ENCODE data around the gene SDR39U1.
"Not testable (repeated sequence)": the region's sequence is repeated elsewhere in the genome, so short reads cannot be mapped to it uniquely, and the experiment has no call there.

SDR39U1 gene

GRCh38 chr14:24442240-24443052 lies at the start of gene SDR39U1:
TSS of gene SDR39U1 (minus strand) at chr14:24442776. CDS start at chr14:24442769, 7 bp downstream.
- peak; percentile 92 to 95 (median 93) for DNase-seq (ENCODE audit: low read depth in 2 of 3, low spot score in 1 of 3)

DNA sequence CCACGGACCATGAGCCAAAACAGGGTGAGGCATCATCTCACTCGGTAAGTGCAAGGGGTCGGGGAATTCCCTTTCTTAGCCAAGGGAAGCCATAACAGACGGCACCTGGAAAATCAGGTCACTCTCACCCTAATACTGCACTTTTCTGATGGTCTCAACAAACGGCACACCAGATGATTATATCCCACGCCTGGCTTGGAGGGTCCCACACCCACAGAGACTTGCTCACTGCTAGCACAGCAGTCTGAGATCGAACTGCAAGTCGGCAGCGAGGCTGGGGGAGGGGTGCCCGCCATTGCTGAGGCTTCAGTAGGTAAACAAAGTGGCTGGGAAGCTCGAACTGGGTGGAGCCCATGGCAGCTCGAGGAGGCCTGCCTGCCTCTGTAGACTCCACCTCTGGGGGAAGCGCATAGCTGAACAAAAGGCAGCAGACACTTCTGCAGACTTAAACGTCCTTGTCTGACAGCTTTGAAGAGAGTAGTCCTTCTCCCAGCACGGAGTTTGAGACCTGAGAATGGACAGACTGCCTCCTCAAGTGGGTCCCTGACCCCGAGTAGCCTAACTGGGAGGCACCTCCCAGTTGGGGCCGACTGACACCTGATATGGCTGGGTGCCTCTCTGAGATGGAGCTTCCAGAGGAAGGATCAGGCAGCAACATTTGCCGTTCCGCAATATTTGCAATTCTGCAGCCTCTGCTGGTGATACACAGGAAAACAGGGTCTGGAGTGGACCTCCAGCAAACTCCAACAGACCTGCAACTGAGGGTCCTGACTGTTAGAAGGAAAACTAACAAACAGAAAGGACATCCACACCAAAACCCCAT lies 49.2 kb upstream of the SDR39U1 start:
- not testable (repeated sequence) for DNase-seq (ENCODE audit: low read depth in 2 of 3, low spot score in 1 of 3)

DNA sequence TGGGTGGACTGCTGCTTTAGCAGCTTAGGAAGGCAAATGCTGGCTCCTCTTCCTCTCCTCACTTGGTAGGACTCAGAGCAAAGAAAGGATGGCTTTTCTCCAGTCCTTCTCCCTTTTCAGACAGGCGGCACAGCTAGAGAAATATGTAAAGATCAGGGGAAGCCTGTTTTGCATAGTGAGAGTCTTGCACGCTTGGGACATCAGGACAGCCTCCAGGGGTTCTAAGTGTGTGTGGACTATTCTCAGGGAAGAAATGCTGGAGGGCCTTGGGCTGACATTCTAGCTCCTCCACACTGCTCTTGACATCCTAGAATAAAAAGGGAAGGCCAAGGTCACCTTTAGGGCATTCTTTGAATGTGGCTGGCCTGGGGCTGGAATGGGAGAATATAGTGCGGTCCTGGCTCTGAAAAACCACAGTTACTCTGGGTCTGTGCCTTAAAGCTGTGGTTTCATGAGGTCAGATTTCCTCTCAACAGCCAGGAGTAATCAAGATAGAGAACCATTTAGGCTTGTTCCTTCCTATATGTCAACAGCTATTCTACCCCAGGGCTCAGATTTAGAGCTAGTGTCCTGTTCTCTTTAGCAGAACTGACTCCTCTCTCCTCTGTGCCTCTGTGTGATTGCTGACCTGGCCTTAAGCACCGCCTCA lies 41.2 kb upstream of the SDR39U1 start:
- no peak for DNase-seq (ENCODE audit: low read depth in 2 of 3, low spot score in 1 of 3)

DNA sequence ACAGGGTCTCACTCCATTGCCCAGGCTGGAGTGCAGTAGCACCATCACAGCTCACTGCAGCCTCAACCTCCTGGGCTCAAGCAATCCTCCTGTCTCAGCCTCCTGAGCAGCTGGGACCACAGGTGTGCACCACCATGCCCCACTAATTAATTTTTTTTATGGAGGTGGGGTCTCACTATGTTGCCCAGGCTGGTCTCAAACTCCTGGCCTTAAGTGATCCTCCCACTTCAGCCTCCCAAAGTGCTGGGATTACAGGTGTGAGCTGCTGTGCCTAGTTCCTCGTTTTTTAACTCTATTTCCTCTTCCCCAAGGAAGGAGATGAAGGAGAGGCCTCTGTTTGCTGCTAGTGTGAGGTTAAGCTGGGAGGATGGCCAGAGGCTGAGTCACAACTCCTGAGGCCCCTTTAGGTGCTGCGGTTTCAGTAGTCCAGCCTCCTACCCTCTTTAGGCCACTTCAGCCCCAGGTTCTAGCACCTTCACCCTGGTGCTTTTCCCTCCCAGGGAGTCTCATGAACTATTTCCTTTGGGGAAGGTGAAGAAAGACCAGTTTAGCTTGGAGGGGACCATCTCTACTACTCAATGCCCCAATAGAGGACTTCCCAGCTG lies 40.2 kb upstream of the SDR39U1 start:
- not testable (repeated sequence) for DNase-seq (ENCODE audit: low read depth in 2 of 3, low spot score in 1 of 3)

DNA sequence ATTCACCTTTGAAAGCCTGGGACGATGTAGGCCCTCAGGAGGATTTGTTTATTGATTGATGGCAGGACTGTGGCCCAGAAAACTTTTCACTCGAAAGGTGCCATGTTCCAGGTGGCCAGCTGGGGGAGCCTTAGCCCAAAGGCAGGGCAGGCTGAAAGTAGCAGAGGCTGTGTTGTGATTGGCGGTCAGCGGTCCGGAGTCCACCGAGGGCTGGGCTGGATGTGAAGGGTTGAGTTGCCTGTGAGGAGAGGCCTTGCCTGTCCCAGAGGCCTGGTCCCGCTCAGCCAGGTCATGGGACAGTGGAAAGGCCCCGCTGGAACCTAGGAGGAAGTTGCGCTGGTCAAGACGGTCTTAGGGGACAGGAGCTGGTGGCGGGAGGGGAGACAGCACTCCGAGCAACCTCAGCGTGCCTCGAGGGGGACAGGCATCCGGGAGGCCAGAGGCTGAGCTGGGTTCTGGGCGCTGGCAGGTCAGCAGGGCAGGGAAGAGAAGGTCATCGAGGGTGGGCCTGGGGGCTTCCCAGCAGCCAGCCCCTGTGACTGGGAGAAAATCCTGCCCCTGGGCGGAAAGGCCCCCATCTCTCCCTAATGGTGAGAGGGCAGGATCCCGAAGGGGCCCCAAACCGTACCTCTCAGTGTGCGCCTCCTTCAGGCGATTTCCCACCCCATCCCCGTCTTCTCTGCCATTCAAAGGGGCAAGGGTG lies 39.2 kb upstream of the SDR39U1 start:
- peak; percentile 40 to 52 (median 50) for DNase-seq (ENCODE audit: low read depth in 2 of 3, low spot score in 1 of 3)

- DNase-seq (ENCODE audit: low read depth in 2 of 3, low spot score in 1 of 3) = not testable (repeated sequence)
These were observed 37.4 kb upstream of the SDR39U1 start for GRCh38 chr14:24479999-24480398.

DNA sequence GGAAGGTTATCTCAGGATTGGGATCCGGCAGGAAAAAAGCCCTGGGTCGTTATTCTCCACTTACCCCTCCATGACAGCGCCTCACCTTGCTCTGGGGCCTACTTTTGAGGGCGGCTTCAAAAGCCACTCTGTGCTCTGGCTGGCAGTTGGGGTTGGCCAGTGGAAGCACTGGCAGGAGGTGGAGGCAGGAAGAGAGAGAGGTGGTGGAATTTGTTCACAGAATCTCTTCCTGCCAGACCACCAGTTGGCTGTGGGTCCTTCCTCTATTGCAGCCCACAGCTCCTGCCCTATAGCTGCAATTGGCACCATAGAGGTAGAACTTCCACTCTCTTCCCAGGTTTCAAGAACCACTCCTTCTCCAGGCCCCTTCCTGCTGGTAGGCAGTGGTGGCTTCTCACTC lies 32.7 kb upstream of the SDR39U1 start:
- no peak for DNase-seq (ENCODE audit: low read depth in 2 of 3, low spot score in 1 of 3)

DNA sequence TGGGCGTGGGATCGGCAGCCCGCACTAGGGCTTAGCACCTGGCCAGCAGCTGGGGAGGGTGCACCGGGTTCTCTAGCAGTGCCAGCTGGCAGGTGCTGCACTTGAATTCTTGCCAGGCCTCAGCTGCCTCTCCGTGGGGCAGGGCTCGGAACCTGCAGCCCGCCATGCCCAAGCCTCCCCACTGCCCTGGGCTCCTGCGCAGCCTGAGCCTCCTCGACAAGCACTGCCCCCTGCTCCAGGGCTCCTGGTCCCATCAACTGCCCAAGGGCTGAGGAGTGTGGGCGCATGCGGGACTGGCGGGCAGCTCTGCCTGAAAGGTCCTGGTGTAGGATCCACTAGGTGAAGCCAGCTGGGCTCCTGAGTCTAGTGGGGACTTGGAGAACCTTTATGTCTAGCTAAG lies 30.6 kb upstream of the SDR39U1 start:
- no peak for DNase-seq (ENCODE audit: low read depth in 2 of 3, low spot score in 1 of 3)

- DNase-seq (ENCODE audit: low read depth in 2 of 3, low spot score in 1 of 3) = not testable (repeated sequence)
These were observed 27.9 kb upstream of the SDR39U1 start for GRCh38 chr14:24470450-24470849.

GRCh38 chr14:24465805-24466204 lies 23.2 kb upstream of the SDR39U1 start:
- DNase-seq (ENCODE audit: low read depth in 2 of 3, low spot score in 1 of 3) = no peak

GRCh38 chr14:24465368-24465767 lies 22.8 kb upstream of the SDR39U1 start:
- no peak for DNase-seq (ENCODE audit: low read depth in 2 of 3, low spot score in 1 of 3)

GRCh38 chr14:24463884-24464785 lies 21.6 kb upstream of the SDR39U1 start:
- no peak for DNase-seq (ENCODE audit: low read depth in 2 of 3, low spot score in 1 of 3)

DNA sequence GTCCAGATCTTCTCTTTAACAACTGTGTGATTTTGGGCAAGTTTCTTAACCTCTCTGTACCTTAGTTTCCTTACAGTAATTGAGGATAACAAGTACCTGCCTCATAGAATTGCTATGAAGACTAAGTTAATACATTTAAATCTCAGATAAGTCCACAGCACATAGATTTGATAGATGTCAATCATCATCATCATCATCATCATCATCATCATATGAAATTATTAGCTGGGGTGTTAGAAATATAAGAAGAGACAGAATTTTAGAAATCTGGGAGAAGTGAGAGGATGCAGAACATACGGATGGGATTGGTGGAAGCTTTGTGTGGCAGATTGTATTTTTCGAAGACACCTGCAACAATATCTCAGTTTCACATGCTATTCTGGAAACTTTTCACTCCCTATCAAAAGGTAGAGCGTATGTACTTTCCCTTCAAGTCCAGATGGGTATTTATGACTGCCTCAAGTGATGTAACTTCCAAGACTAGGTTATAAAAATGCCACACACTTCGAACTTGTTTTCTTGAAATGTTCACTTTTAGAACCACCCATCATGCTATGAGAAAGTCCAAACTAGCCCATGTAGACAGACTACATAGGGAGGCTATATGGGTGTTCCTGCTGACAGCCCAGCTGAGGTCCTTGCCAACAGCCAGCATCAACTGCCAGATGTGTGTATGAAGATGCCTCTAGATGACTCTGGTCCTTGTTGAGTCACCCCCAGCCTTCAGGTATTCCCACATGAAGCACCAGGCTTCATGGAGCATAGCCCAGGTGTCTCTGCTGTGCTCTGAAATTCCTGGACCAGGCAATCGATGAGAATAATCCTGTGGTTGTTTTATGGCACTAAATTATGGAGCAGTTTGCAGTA lies 20.7 kb upstream of the SDR39U1 start:
- DNase-seq (ENCODE audit: low read depth in 2 of 3, low spot score in 1 of 3) = no peak

DNA sequence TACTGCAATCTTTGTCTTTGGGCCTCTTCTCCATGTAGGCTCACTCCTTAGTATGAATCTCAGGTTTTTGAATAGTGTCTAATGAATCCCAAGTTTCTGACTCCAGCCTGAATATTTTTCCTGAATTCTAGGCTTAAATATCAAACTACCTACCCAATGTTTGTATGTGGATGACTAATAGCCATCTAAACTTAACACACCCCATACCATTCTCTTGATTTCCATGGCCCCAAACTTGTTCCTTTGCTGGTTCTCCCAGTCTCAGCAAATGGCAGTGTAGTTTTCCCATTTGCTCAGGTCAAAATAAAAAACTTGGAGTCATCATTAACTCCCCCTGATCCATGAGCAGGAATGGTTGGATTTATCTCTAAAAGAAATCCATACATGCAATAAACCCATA lies 18.8 kb upstream of the SDR39U1 start:
- DNase-seq (ENCODE audit: low read depth in 2 of 3, low spot score in 1 of 3) = no peak

- no peak for DNase-seq (ENCODE audit: low read depth in 2 of 3, low spot score in 1 of 3)
These were observed 16.8 kb upstream of the SDR39U1 start for GRCh38 chr14:24459331-24459730.

- DNase-seq (ENCODE audit: low read depth in 2 of 3, low spot score in 1 of 3) = no peak
These were observed 16.2 kb upstream of the SDR39U1 start for GRCh38 chr14:24458736-24459135.

DNA sequence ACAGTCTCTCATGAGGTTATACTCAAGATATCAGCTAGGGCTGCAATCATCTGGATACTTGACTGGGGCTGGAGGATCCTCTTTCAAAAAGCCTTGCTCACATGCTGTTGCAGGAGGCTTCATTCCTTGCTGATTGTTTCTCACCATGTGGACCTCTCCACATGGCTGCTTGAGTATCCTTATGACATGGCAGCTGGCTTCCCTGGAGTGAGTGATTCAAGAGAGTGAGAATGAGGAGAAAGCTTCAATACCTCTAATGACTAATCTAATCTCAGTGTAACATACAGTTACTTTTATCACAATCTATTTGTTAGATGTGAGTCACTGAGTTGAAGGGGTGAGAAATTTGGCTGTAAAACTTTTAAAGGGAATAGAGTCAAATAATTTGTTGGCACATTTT lies 14.4 kb upstream of the SDR39U1 start:
- DNase-seq (ENCODE audit: low read depth in 2 of 3, low spot score in 1 of 3) = no peak

- DNase-seq (ENCODE audit: low read depth in 2 of 3, low spot score in 1 of 3) = not testable (repeated sequence)
These were observed 8.3 kb upstream of the SDR39U1 start for GRCh38 chr14:24450828-24451227.
